ENCODE results near the gene GLIPR2.

GRCh38 chr9:36148311-36149051, 11.9 kb downstream of the GLIPR2 start:
- TF ChIP-seq CTCF (IDR thresholded peaks at IDR 0.05; ENCODE audit: low read depth, low read length), result no peak
- TF ChIP-seq EZH2phosphoT487 (IDR thresholded peaks at IDR 0.05; ENCODE audit: low read depth), result no peak
